Upper lobe of left lung (tissue), 6 donors: ENCODE results near the gene EFCAB9. TPM values are rescaled to one million over a fixed set of nuclear protein-coding genes. Genes with fewer than 3 reads are reported as not detected.

Source experiments
- ATAC-seq, 2 donors: fragments of 200-7000 bp; cut with Tn5 transposase; one replicate each; pipeline ENCODE4 v1.9.1; 2022; ENCODE audit warnings: mild to moderate bottlenecking in 2 of 2, moderate library complexity in 2 of 2; ENCODE audit not compliant: low FRiP score in 2 of 2
- DNase-seq, 2 donors: peaks; one replicate each; pipeline ENCODE4 v3.0.0-alpha.2; 2019 to 2020
- H3K27ac ChIP-seq, 4 donors: fragments of 200-600 bp; sonication (generic); one replicate each; pipeline ENCODE4 v1.5.1; 2016 to 2019
- H3K27me3 ChIP-seq, 4 donors: fragments of 200-600 bp; sonication (generic); one replicate each; pipeline ENCODE4 v1.5.1; 2017 to 2019
- H3K36me3 ChIP-seq, 4 donors: fragments of 200-600 bp; sonication (generic); one replicate each; pipeline ENCODE4 v1.5.1; 2016 to 2019
- H3K4me1 ChIP-seq, 4 donors: fragments of 200-600 bp; sonication (generic); one replicate each; pipeline ENCODE4 v1.5.1; 2018 to 2019
- H3K4me3 ChIP-seq, 4 donors: fragments of 200-600 bp; sonication (generic); one replicate each; pipeline ENCODE4 v1.5.1; 2017 to 2019; ENCODE audit warnings: mild to moderate bottlenecking in 2 of 4, moderate library complexity in 1 of 4
- H3K9me3 ChIP-seq, 4 donors: fragments of 200-600 bp; sonication (generic); one replicate each; pipeline ENCODE4 v1.5.1; 2018 to 2019
- CTCF ChIP-seq, 6 experiments: fragments of 450-650 bp in 4 of 6; fragments of 200-600 bp in 2 of 6; sonication (generic) in 2 of 6; IDR thresholded peaks; one replicate each; pipeline ENCODE4 v1.5.1; 2016 to 2019; ENCODE audit warnings: antibody characterized with exemption in 6 of 6
- EP300 ChIP-seq, 4 donors: sonication (generic); formaldehyde crosslinking; IDR thresholded peaks; one replicate each; pipeline ENCODE4 v1.5.1; 2017; ENCODE audit warnings: antibody characterized with exemption in 4 of 4, control low read depth in 2 of 4
- POLR2A ChIP-seq, 4 donors: fragments of 450-650 bp; IDR thresholded peaks; one replicate each; pipeline ENCODE4 v1.5.1; 2016 to 2017; ENCODE audit warnings: antibody characterized with exemption in 4 of 4, mild to moderate bottlenecking in 2 of 4
- POLR2AphosphoS5 ChIP-seq, 2 donors: sonication (generic); formaldehyde crosslinking; IDR thresholded peaks; one replicate each; pipeline ENCODE4 v1.5.1; 2017; ENCODE audit warnings: antibody characterized with exemption in 2 of 2
- WGBS, 2 donors: methylation state at CpG; one replicate each; pipeline ENCODE4 v1.1.5; 2017 to 2018; 5-methylcytosine and 5-hydroxymethylcytosine counted together
- total RNA-seq, 6 donors: library from RNA; depleted of rRNA in 4 of 6; stranded (reverse); fragments of >200 nt in 4 of 6; gene quantifications; one replicate each; pipeline versions ENCODE4 v1.1.0 to v1.2.1, GENCODE V29; 2016 to 2021
- donor health status: DM: no; HTN: no; CAD: no; lungs with moderate emphysema.
- donor health status: DM: no; HTN: yes; CAD: no; lungs with severe emphysema.

Gene EFCAB9
- total RNA-seq, 6 donors from 2014 or later, result not detected

- Histone ChIP-seq H3K4me1 (peaks cover 32 to 45% (median 35%) of the 10 kb centered on the region in 4 donors), H3K27me3 (no peaks in the 10 kb centered on the region), H3K27ac (peak overlapping the region; percentile 92 to 97 (median 94)), H3K9me3 (no peaks in the 10 kb centered on the region), H3K36me3 (no peaks in the 10 kb centered on the region), H3K4me3 (peak overlapping the region in 2 of 4 donors; percentile 96 to 98)
- DNase-seq (no peak), ATAC-seq (no peak)
- TF ChIP-seq POLR2AphosphoS5 (IDR thresholded peaks at IDR 0.05) (no peak), POLR2A (IDR thresholded peaks at IDR 0.05) (no peak), CTCF (IDR thresholded peaks at IDR 0.05) (no peak), EP300 (IDR thresholded peaks at IDR 0.05) (no peak)
- WGBS, 2 donors, result 51 to 69% methylated on average over 10 of the region's 10 CpGs
Measured at GRCh38 chr5:172185096-172185461, 8.9 kb upstream of the EFCAB9 start.

- WGBS, 2 donors, result 68 to 71% methylated on average over 13 of the region's 13 CpGs
- ATAC-seq, result no peak
Measured at GRCh38 chr5:172186114-172186695, 7.8 kb upstream of the EFCAB9 start.

DNA sequence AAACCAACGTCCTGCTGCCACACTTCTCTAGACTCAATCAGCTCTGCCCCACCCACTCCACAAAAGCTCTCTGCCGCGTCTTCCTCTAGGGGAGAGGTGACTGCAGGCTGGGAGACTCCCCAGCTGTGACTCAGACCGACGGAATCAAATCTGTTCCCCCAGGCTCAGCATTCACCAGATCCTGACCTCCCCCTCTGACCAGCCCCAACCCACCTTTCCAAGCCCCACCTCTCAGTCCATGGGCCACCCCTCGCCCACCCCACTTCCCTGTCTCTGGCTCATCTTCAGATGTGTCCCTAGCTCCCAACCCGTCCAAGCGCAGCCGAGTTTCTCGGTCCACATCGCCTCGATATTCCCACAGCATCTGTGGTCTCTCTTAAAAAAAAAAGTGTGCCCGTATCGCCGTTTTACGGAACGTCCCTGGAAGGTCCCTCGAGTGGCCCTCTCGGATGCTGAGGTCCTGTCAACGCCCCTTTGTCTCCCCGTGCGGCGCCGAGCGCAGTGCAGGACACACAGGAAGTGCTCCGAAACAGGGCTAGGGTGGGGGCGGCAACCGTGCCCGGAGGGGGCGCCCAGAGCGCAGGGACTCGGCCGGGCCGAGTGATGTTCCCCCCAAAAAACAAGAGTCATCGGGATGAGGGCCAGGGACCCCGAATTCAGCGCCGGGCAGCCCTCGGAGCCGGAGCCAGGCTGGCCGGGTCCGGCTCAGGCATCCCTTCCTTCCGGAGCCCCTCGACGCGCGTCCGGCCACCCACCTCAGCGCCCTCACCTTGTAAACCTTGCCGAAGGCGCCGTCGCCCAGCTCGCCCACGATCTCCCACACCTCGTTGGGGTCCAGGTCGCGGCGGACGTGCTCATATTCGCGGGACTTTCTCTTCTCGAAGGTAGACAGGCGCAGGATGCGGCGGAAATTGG, 6.6 kb upstream of the EFCAB9 start:
- peak in 1 of 2 donors; percentile 65 for TF ChIP-seq POLR2AphosphoS5 (IDR thresholded peaks at IDR 0.05)
- TF ChIP-seq EP300 (IDR thresholded peaks at IDR 0.05), result no peak
- TF ChIP-seq CTCF (IDR thresholded peaks at IDR 0.05), result peak in 2 of 6 experiments; percentile 4 to 30
- peak in 1 of 4 donors; percentile 72 for TF ChIP-seq POLR2A (IDR thresholded peaks at IDR 0.05)
- WGBS, 2 donors, result 0 to 1% methylated on average over 28 to 32 of the region's 66 CpGs
- Histone ChIP-seq H3K27ac (peak overlapping the region; percentile 92 to 97 (median 94)), H3K4me3 (peak overlapping the region; percentile 66 to 98 (median 92)), H3K4me1 (peaks cover 22 to 39% (median 29%) of the 10 kb centered on the region in 4 donors), H3K27me3 (no peaks in the 10 kb centered on the region), H3K9me3 (no peaks in the 10 kb centered on the region), H3K36me3 (no peaks in the 10 kb centered on the region)
- ATAC-seq, result peak; percentile 62 to 75
- peak; percentile 82 to 92 for DNase-seq

More at GRCh38 chr5:172186114-172186695, 7.8 kb upstream of the EFCAB9 start:
- no peak for TF ChIP-seq POLR2A (IDR thresholded peaks at IDR 0.05)
- no peak for TF ChIP-seq CTCF (IDR thresholded peaks at IDR 0.05)
- no peak for TF ChIP-seq POLR2AphosphoS5 (IDR thresholded peaks at IDR 0.05)
- no peak for TF ChIP-seq EP300 (IDR thresholded peaks at IDR 0.05)
- Histone ChIP-seq H3K27ac (peak overlapping the region; percentile 92 to 97 (median 94)), H3K4me3 (peak overlapping the region in 3 of 4 donors; percentile 87 to 98 (median 96)), H3K36me3 (no peaks in the 10 kb centered on the region), H3K4me1 (peaks cover 22 to 39% (median 29%) of the 10 kb centered on the region in 4 donors), H3K27me3 (no peaks in the 10 kb centered on the region), H3K9me3 (no peaks in the 10 kb centered on the region)
- peak in 1 of 2 donors; percentile 16 for DNase-seq

GRCh38 chr5:172188033-172188892, 5.7 kb upstream of the EFCAB9 start, which contains the start of gene STK10:
Gene STK10, minus strand, starts transcription at chr5:172188224. Its CDS starts 182 bp downstream, at chr5:172188042.
- 0% methylated on average over 63 of the region's 102 CpGs; no CpG with 5 or more reads in 1 of the 2 donors for WGBS, 2 donors
- H3K27me3 ChIP-seq, result no peaks in the 10 kb centered on the region
- peak; percentile 95 to 96 for ATAC-seq
- H3K4me1 ChIP-seq, result peaks cover 21 to 32% (median 26%) of the 10 kb centered on the region in 4 donors
- DNase-seq, result peak; percentile 93 to 98
- H3K36me3 ChIP-seq, result no peaks in the 10 kb centered on the region
- H3K9me3 ChIP-seq, result no peaks in the 10 kb centered on the region
- peak within 1 kb of the TSS; percentile 92 to 97 (median 94) for H3K27ac ChIP-seq
- TF ChIP-seq EP300 (IDR thresholded peaks at IDR 0.05), result no peak
- TF ChIP-seq CTCF (IDR thresholded peaks at IDR 0.05), result peak; percentile 85 to 97 (median 92)
- TF ChIP-seq POLR2AphosphoS5 (IDR thresholded peaks at IDR 0.05), result peak; percentile 37 to 53
- peak in 3 of 4 donors; percentile 48 to 85 (median 68) for TF ChIP-seq POLR2A (IDR thresholded peaks at IDR 0.05)
- H3K4me3 ChIP-seq, result peak within 1 kb of the TSS; percentile 66 to 98 (median 92)
